GM10847 (cell line): ENCODE measurements around the gene HLA-A.

Experiments
- POLR2A ChIP-seq: IDR thresholded peaks from 2 replicates; pipeline ENCODE4 v1.6.1; 2011; ENCODE audit not compliant: insufficient read length; ENCODE audit errors: extremely low read depth

HLA-A gene

GRCh38 chr6:29942275-29943052 lies at the start of gene HLA-A:
TSS of gene HLA-A (plus strand) at chr6:29942532. CDS start at chr6:29942554, 22 bp downstream.
- TF ChIP-seq POLR2A: peak; percentile 97

GRCh38 chr6:29892696-29893095 lies 49.6 kb upstream of the HLA-A start:
- TF ChIP-seq POLR2A: no peak

DNA sequence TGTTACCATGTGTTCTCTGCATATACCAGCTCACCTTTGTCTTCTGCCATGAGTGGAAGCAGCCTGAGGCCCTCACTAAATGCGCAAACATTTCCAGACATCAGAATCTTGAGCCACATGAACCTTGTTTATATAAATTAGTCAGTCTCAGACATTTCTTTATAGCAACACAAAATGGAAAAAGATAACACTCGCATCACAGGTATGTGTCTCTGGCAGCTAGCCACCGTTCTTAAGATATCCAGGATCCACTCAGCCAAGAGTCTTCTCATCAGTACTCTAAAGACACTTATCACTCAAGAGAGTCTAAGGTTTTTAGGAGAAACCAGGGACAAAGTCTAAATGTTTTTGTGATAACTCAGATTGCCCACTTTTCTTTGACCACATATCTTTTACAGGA lies 43.1 kb upstream of the HLA-A start:
- TF ChIP-seq POLR2A: no peak

DNA sequence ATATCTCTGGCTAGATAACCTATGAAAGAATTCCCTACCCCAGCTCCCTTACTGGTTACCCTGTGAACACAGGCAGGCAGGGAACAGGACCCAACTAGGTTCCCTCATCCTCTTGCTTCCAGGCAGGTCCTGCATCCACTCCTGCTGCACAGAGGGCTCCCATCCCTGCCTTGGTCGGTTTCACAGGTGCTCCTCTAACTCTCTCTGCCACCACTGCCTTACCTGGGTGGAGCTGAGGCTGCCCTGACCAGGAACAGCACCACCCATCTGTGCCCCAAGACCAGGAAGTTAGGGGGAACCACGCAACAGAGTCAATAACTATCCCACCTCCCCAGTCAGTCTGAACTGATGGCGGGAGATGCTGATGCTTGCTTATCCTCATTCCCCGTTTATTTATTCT lies 37.0 kb upstream of the HLA-A start:
- no peak for TF ChIP-seq POLR2A

- TF ChIP-seq POLR2A: no peak
Observed at GRCh38 chr6:29907637-29908340, 34.5 kb upstream of the HLA-A start.

DNA sequence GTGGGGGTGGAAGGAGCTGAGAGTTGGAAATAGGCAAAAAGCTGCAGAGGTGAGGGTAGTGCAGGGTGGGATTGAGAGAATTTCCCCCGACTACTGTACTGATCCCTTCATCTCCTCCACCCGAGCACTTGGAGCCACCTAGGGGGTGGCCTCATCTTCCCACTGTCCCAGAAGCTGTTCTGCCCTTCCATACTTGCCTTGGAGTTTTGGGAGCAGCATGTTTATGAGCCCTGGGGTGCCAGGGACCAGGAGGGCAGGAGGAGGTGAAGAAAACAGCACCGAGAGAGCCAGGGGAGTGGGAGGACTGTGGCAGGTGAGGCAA lies 34.0 kb upstream of the HLA-A start:
- TF ChIP-seq POLR2A: no peak

DNA sequence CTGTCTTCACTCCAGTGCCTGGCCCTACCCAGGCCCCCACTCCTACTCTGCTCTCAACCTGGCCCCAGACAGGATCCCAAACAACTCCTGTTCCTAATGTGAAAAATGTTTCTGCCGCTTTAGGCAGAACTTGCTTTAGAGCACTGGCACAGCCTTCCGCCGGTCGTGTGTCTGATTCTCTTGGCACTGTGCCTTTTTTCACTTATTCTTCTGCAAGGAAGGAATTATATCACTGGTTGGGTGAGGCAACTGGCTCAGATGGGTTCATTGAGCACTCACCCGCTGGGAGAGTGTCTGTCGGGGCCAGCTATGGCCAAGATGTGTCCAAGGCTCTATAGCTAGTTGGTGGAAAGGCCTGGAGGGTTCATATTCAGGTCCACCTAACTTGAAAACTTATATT lies 33.6 kb upstream of the HLA-A start:
- no peak for TF ChIP-seq POLR2A

DNA sequence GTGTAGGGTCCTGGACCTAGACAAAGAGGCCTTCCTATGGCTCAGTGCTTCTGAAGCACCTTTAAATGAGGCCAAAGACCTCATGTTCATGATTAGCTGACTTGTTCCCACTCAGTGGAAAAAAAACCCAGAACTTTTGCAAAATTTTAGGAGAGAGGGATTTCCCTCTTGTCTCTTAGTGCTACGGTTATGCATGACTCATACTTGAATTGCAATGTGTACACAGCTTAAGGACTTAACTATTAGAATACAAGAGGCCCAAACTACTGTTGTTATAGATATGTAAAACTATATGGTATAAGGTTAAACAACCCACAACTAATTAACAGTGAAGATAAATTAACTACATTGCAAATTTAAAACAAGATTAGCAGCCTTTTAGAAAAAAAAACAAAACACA lies 32.3 kb upstream of the HLA-A start:
- no peak for TF ChIP-seq POLR2A

- TF ChIP-seq POLR2A: no peak
Observed at GRCh38 chr6:29912840-29913239, 29.5 kb upstream of the HLA-A start.

DNA sequence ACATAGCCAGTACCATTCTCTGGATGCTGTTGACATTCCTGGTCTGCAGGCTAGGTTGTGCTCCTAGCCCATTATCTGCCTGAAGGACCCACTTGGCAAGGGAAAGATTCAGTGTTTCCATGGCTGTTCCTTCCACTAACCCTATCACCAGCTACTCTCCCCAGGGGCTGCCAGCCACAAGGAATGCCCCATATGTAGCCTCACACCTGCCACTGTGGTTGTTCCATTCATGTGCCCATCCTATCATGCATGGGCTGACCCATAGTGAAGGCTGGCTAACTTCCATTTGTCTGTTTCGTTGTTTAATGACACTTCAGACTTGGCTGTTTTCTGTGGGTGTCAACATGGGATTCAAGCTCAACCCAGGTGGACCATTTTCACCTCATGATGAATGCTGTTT lies 25.6 kb upstream of the HLA-A start:
- TF ChIP-seq POLR2A: no peak

- no peak for TF ChIP-seq POLR2A
Observed at GRCh38 chr6:29917857-29918256, 24.5 kb upstream of the HLA-A start.

DNA sequence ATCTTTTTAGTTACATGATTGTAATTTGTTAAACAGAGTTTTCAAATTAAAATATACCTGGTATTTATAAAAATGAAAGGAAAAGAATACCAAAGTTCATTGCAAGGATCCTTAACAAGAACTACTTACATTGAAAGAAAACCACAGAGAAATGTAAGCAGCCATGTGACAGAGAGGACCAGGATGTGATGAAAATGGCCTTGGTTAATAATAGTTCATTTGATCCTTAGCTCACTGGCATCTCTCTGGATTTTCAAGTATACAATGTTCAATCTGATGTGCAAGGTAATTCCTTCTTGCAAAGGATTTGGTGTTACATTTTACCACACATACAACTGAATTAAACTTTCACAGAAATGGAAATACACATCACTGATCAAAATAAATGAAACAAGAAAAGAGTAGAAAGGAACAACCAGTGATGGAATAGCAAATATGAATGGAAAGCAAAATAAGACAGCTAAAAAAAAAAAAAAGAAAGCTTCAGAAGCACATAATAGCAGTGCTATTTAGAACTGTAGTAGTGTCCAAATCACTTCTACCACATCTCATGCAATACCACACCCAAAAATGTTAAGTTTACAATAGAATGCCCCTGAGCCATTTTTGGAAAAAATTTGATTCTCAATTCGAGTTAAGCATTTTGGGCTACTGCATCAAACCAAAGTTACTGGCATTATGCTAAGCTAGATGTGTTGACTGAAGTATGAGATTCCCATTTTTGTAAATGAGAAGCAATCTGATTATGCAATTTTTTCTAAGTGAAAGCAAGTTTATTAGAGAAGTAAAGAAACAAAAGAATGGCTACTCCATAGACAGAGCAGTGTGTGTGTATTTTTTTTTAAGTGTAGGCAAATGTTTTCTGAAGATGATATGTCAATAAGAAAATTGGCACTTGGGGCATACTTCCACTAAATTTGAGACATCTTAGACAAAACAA lies 22.6 kb upstream of the HLA-A start:
- TF ChIP-seq POLR2A: no peak

GRCh38 chr6:29924287-29924686 lies 18.0 kb upstream of the HLA-A start:
- no peak for TF ChIP-seq POLR2A

- no peak for TF ChIP-seq POLR2A
Observed at GRCh38 chr6:29924731-29925130, 17.6 kb upstream of the HLA-A start.

DNA sequence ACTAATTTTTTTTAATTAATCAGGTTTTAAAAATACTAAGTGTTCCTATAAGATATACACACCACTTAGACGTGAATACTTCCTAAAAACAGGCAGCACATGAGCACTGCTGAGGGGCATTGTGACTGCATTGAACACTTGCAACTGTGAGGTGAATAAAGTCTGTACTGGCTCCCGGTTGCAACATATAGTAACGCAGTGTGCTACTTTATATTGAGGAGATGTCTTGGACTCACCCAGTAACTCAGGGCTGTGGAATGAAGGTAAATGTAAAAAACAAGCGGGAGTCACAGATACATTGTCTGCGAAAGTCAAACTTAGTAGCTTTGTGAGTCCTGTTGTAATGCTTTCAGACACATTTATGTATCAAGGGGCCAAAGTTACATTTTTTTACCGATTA lies 17.0 kb upstream of the HLA-A start:
- no peak for TF ChIP-seq POLR2A

DNA sequence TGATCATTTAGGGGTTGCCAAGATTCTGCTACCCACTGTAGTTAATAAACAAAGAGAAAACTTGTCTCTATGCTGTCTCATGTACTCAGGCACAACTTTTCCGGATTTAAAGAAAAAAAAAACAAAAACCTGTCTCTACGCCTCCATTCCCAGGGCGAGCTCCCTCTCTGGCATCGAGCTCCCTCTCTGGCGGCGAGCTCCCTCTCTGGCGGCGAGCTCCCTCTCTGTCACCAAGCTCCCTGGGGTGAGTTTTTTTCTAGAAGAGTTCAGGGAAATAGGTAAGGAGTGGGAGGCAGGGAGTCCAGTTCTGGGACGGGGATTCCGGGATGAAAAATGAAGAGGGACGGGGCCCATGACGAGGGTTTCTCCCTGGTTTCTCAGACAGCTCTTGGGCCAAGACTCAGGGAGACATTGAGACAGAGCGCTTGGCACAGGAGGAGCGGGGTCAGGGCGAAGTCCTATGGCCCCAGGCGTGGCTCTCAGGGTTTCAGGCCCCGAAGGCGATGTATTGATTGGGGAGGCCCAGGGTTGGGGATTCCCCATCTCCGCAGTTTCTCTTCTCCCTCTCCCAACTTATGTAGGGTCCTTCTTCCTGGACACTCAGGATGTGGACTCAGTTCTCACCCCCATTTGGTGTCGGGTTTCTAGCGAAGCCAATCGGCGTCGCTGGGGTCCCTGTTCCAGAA lies 16.5 kb upstream of the HLA-A start:
- TF ChIP-seq POLR2A: no peak
